NT2/D1 (cell line): ENCODE data around the gene KMT2C.

ENCODE experiments used
- SUZ12 ChIP-seq: IDR thresholded peaks from 2 replicates; pipeline ENCODE4 v1.6.1; 2011; ENCODE audit not compliant: insufficient read length, insufficient read depth; ENCODE audit errors: extremely low read depth
- YY1 ChIP-seq: IDR thresholded peaks from 2 replicates; pipeline ENCODE4 v1.6.1; 2011; ENCODE audit not compliant: insufficient read length, insufficient read depth
- ZNF274 ChIP-seq: IDR thresholded peaks from 2 replicates; pipeline ENCODE4 v1.6.1; 2011; ENCODE audit warnings: mild to moderate bottlenecking, low read depth, low read length

- TF ChIP-seq YY1 (no peak), ZNF274 (no peak), SUZ12 (no peak)
Observed at GRCh38 chr7:152465119-152465387, 29.2 kb upstream of the KMT2C start.
